Measurements from ENCODE around the gene HNRNPA0.

- no peak for TF ChIP-seq CTCF (IDR thresholded peaks at IDR 0.05)
- TF ChIP-seq POLR2A (IDR thresholded peaks at IDR 0.05) = no peak
Observed at GRCh38 chr5:137791799-137792198, 37.6 kb upstream of the HNRNPA0 start.
